ENCODE results near the gene DGCR8. TPM values are rescaled to one million over a fixed set of nuclear protein-coding genes. Genes with fewer than 3 reads are reported as not detected.

Gene DGCR8
- polyA plus RNA-seq, 4 donors, result 35.2 to 63.0 (median 50.3) TPM

DNA sequence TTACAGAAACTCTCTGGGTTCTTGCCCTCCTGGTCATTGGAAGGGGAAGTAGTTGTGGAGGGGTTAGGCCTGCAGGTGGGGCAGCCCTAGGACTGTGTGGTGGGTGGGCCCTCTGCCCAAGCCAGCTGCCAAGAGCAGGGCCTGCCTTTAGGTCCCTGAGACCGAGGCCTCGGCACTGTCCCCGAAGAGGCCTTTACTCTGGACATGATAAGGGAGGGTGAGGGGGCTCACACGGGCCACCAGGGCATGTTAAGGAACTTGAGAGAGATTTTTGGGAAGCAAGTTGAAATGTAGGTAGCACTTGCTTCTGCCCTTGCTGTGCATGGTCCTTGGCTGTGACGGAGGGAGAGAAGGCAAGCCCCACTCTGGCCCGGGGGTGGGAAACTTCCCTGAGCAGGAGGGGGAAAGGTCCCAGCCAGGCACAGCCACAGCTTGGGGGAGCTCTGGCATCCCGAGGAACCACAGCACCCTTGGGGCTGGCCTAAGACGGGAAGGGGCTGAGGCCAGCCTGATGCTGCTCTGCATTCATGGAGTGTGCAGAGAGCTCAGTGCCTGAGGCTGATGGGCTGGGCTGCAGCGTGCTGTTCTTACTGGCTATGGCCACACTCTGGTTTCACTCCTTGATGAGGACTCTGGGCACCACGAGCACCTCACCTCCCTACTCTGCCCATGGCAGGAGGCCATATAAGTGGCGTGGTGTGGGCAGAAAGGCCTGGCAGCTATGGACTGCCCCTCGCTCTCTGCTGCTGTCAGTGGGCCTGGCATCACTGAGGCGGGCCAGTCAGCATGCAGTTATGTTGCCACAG, 28.1 kb downstream of the DGCR8 start:
- DNase-seq (ENCODE audit: low read depth in 4 of 4, low spot score in 2 of 4), result no peak

DNA sequence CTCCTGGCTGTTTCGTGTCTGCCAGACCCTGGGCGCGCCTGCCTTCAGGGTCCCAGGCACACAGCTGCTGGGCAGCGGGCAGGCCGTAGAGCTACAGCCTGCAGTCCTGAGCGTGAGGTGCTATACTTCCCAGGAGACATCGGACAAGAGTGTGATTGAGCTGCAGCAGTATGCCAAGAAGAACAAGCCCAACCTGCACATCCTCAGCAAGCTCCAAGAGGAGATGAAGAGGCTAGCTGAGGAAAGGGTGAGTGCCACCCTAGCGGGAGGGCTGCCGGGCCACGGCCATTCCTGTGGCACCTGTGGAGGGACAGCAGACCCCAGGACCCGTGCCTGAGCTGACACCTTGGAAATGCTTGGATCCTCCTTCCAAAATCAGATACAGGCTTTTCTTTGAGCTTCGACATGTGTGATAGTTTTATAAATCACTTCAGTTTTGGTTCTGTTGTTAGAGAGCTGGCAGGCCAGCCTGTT, 28.8 kb downstream of the DGCR8 start:
- DNase-seq (ENCODE audit: low read depth in 4 of 4, low spot score in 2 of 4), result no peak

DNA sequence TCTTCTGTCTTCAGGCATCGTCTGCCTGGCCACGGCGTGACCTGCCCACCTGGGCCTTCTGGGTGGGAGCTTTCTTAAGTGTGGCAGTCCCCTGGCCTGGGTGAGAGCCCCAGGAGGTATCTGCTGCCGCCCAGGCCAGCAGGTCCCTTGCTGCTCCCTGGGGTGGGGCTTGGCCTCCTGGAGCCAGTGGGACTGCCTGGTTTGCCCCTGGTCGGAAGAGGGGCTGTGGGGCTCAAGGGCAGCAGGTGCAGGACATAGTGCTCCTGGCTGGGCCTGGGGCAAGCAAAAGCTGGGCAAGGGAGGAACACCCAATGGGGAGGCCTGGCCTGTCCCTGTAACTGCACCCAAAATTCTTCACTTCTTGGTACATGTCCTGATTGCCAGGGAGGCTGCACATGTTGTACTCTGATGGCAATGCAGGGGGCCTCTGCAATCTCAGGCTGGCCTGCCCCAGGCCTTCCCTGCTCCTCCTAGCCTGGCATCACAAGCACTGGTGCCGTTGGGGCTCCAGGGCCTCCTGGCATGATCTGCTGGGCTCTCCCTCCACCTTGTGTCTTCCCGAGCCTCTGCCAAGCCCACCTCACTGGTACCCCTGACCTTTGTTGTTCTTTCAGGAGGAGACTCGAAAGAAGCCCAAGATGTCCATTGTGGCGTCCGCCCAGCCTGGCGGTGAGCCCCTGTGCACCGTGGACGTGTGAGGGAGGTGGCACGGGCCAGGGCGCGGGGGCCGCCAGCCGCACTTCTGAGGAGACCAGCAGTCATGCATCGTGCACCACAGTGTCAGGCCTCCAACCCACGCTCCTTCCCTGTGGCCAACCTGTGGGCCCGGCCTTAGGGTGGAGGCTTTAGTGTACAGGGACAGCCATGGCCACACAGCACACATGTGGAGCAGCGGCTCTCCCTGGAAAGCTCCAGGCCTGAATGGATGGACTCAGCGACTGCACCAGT, 29.6 kb downstream of the DGCR8 start:
- no peak for DNase-seq (ENCODE audit: low read depth in 4 of 4, low spot score in 2 of 4)

DNA sequence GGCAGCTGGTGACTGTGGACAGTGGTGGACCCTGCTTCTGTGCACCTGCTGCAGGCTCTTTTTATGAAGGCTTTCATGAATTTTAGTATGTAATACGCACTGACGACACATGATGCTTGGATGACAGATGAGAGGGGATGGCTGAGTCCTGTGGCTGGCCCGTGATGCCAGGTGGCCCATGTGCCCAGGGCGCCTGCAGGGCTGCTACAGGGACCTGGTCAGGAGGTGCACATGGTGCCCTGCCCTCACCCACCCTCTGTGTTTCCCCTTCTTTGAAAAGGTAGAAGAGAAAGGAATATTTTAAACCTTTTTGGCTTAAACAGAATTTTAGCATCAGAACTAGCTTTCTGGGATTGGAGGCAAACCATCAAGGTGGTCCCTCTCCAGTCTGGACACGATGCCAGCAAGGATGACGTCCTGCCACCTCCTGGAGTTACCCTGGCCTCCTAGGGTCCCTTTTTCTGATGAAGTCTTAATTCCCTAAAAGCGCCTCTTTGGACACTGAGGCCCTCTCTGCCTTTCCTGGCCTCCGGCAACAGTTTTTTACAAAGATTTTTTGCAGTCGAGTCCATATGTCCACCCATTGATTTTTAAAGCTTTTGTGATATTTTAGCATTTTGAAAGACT, 30.4 kb downstream of the DGCR8 start:
- DNase-seq (ENCODE audit: low read depth in 4 of 4, low spot score in 2 of 4), result no peak

DNA sequence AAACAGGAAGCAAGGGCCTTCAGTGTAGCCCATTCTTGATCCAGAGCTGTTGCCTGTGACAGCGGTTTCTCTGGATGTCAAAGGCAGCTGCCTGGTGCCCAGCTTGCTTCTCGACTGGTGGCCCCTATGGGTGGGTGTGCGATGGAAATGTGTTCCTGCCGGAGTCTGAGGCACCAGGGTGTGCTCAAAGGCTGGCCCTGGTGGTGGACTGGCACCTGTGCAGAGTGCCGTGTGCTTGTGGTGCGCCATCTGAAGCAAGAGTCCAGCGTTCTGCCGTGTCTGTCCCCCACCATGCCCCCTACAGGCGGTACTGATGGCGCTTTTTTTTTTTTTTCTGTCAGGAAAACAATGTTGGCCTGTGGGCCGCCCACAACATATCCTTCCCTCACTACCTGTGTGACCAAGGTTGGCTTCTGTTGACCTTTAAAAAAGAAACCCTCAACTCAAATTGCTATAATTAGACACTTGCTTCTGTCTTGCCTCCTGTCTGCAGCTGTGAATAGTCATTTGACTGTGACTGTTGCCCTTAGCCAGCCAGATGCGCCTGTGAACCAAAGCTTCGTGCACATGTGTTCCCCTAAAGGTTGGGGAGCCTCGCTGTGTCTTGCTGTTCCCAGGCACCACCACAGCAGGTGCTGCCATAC, 31.1 kb downstream of the DGCR8 start:
- no peak for DNase-seq (ENCODE audit: low read depth in 4 of 4, low spot score in 2 of 4)

DNA sequence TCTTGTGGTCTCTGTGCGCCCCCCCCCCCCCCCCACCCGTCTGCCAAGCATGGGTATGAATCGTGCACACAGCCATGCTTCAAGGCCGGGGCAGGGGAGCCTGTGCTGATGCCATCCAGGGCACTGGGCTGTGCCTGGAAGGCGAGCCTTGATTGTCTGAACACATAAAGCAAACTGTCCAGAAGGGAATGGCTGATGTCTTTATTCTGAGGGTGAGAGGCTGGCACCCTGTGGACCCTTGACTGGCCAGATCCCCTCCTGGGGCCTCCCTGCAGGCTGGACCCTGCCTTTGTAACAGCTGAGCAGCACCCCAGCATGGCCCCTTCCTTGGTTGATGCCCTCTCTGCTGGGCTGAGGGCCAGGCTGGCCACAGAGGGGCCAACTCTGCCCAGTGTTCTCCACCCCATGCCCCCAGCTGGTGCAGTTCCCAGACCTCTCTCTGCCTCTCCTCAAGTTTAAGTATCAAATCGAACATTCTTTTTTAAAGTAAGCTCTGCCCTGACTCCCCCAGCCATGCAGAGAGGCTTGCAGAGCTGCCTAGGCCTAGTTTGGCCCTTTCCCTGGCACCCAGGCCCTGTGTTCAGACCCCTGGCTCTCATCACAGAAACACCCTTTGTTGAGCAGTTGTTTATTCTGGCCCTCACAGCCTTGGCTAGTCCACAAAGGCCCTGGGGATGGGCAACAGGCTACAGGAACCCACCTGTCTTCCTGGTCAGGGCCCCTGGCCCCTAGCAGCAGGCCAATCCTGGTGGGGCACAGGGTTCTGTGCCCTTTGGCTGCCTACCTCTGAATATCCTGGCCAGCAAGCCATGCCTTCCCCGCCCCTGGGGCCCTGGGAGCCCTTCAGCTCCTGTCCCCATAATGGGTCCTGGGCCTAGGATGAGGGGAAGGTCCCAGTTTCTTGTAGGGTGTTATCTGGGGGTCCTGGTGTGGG, 31.9 kb downstream of the DGCR8 start:
- no peak for DNase-seq (ENCODE audit: low read depth in 4 of 4, low spot score in 2 of 4)

DNA sequence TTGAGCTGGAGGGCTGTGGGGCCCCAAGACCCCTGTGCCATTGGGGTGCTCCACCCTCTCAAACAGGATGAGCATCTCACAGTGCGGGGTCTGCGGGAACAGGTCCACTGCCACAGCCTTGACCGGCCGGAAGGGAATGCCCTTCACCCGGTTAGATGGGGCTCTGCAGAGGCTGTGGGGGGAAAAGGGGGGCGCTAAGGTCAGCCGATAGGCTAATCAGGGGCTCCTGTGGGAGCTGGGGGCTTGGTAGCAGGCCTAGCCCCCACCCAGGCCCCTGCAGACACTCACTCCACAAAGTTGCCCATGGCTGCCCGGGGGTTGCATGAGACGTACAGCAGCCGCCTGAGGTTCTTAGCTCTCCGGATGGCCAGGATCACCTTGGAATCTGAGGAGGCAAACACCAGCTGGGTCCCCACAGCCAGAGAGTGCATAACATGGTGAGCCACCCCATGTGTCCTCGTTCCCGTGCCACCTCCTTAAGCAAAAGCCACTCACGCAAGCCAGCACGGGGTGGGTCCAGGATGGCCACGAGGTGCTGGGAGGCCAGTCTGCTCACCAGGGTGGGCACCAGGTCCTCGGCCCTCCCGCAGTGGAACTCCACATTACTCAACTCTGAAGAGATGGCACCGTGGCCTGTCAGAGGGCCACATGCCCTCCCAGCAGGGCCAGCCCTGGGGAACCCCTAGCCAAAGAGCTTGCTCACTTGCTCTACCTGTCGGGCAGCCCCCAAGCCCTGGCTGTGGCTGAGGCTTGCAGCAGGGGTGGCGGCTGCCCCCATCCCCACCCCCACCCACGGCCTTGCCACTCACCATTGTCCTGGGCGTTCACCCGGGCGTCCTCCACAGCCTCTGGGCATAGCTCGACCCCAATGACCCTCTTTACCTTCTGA, 32.8 kb downstream of the DGCR8 start:
- no peak for DNase-seq (ENCODE audit: low read depth in 4 of 4, low spot score in 2 of 4)

DNA sequence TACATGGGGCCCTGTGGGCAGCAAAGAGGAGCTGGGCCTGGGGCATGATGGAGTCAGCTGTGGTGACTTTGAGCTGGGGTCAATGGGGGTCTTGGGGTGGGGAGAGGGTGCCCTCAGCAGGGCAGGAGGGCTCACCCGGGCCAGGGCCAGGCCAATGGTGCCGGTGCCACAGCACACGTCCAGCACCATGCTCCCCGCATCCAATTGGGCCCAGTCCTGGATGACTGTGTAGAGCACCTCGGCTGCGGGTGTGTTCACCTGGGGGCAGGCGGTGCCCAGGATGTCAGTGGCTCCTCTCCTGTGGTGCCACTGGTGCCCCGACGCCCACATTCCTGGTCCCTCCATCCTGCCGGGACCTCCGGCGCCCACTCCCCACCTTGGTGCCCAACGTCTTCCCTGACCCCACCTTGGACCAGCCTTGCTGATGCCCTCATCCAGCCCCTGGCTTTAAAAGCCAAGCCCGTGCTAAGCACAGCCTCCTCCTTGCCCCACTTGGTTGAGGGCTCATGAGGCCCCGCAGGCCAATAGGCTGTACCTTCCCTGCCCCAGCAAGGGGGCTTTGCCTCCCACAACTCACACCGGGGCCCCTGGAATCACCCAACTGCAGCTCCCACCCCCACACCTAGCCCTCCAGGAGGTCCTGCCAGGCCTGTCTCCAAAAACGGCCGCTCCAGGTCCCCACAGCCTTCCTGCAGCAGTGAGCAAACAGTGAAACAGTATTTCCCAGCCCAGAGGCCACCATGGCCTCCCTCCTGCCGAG, 33.7 kb downstream of the DGCR8 start:
- no peak for DNase-seq (ENCODE audit: low read depth in 4 of 4, low spot score in 2 of 4)

DNA sequence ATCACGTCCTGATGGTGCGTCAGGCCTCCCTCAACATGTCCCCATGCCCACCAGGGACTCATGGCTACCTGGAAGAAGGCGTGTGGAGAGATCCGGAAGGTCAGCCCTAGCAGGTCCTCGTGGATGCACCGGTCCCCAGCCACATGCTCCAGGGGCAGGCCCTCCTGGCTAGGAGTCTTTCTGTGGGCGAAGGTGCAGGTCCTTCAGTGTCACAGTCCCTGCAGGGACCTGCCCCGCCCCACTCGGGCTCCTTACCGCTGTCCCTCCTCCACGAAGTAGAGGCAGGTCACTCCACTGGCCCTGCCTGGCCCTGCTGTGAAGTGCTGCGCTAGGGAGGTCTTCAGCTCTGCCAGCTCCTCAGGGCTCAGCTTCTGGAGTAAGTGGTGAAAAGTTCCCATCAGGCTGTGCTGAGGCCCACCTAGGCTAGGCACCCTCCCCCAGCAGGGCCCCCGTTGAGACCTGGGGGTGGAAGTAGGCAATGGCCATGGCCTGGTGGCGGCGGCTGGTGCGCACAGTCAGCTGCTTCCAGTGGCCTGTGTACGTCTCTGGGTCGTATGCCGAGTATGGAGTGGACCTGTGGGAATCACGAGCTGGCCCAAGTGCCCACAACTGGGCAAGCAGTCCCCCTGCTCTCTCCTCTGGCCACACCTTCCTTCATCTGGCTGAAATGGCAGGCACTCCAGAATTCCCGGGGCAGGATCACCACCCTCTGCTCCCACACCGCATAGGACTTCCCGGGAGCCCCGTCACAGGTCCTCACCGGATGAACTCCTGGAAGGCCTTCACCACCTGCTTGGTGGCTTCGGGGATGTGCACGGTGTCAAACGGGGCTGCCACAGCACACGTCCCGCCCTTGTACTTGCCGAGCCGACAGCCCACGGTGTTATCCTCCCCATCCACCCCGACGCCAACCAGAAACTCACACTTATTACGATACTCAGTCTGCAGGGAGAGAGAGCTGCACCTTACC, 34.8 kb downstream of the DGCR8 start:
- no peak for DNase-seq (ENCODE audit: low read depth in 4 of 4, low spot score in 2 of 4)

DNA sequence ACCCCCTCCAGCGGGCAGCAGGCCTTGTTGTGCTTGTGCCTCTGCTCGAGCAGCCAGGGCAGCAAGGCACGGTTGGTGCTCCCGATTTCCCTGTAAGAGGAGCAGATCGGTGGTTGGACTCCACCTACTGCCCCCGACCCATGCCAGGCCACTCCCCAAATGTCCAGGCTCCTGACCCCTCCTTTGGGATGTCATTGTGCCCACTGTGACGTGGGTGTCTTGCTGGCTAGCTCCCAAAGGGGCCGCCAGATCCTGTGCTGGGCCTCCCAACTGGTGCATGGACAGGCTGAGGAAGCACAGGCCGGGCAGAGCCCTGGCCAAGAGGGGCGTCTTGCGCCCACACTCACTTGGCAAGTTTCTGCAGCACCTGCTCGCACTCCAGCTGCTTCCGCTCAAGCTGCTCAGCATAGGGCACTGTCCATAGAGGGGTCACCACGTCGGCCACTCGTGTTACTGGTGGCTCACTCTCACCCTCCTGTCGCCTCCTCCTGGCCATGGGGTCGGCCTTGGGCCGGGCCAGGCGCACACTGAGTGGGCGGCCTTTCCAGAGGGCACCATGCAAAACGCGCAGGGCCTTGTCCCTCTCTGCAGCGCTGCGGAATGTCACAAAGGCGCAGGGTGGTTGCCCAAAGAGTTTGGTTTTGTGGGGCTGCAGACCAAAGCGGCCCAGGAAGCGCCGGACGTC, 35.8 kb downstream of the DGCR8 start, which contains the start of gene RANBP1:
RANBP1 (plus strand) TSS at position 414 of the 685 bp plus-strand sequence; CDS start at position 495, 81 bp downstream.
- no peak for DNase-seq (ENCODE audit: low read depth in 4 of 4, low spot score in 2 of 4)

DNA sequence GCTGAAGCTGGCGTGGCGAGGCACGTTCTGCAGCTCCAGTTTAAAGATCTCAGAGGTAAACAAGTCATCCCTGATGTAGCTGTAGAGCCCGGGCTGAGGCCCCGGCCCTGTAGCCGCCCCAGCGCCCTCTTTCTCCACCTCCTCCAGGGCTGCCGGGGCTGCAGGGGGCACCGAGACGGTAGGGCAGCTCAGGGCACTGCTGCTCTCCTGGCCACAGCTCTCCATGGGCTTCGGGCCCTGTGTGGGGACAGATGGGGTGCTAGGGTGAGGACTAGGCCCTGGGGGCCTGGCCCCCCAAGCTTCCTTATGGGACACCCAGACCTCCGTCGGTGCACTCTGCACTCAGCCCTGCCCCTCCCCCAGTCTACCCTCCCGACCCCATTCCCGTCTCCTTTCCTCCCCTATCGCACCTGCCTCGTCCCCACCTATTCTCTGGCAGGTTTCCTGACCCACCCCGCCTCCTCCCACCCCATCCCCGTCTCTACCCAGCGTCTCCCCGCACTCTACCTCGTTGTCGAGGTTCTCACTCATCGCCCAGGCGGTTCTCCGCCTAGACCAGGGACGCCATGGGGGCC, 36.4 kb downstream of the DGCR8 start:
- DNase-seq (ENCODE audit: low read depth in 4 of 4, low spot score in 2 of 4), result no peak

DNA sequence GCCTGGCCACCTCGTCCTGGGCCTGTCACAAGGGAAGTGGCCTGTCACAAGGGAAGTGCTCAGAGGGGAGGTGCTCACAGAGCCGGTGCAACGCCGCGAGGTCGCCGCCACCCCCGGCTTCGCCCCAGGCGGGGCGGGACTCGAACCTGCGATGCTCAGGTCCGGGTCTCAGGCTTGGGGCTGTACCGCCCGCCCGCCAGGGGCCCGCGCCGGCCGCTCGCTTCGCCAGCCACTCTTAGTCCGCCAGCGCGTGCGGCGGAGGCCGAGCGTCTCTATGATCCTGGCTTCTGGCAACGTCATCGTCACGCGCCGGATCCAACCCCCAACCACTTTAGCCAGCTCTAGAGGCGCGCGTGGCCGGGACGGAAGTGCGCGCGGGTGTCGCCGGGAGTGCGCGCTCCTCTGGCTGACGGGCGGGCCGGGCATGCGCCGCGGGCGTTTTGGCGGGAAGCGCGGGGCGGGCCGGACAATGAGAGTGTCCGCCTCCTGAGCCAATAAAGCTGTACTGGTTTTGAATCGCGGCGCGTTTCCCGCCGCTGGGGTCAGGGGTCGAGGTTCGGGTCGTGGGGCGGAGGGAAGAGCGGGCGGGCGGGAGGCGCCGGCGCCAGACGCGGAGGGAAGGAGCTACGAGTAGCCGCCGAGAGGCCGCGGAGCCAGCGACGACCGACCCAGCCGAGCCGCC, 37.1 kb downstream of the DGCR8 start, which contains the start of gene TRMT2A:
TRMT2A (minus strand) TSS at position 276 of the 682 bp plus-strand sequence. CDS start 320 bp downstream, outside the sequence.
- DNase-seq (ENCODE audit: low read depth in 4 of 4, low spot score in 2 of 4), result peak; percentile 83 to 98 (median 96)

DNA sequence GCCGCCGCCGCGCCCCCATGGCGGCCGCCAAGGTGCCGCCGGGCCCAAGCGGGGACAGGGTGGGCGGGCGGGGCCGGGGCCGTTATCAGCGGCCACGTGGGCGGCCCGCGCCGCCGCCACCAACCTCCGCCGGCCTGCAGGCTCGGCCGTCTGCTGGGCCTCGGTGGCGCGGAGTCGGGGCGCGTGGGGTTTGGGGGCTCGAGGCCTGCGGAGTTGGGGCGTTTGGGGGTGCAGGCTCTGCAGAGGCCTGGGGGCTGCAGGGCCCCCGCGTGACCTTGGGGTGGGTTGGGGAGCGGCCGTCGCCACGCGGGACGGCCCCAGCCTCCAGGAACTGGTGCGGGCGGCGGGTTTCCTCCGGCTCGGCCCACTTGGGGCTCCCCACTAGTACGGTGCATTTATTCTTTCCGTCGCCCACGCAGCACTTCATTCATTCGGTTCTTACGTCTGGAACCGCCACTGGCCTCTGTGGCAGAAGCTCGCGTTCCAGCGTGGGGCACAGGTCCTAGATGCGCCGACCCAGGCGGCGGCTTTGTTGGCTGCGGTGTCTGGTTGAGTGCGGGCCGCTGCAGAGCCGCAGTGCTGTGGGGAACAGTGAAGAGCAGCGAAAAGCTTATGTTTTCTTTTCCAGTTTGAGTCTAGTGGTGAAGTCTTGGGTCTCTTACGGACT, 37.7 kb downstream of the DGCR8 start:
- DNase-seq (ENCODE audit: low read depth in 4 of 4, low spot score in 2 of 4), result no peak
